CD4-positive, alpha-beta T cell treated with Interleukin-6 for 4 hours (primary cell): ENCODE data around the gene LARP4B.

Experiments
- DNase-seq: peaks from one replicate; pipeline ENCODE4 v3.0.0-alpha.2; 2020; ENCODE audit warnings: mixed read lengths

The LARP4B gene

DNA sequence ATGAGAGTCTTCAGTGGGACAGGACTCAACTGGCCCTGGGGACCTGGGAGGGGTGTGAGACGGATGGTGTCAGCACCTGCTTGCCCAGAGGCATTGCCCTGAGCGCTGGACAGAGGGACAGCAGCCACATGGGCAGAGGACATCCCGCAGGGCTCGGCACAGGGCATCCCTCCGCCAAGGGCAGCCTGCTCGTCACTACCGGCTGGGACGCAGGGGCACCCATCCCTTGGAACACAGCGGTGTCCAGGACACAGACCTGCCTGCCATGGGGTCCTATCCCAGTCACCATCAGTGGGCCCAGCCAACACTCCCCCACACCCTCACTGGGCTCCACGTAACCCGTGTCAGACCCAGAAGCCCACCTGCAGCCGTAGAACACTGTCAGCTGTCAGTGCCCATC lies 109.3 kb downstream of the LARP4B start:
- DNase-seq, result no peak

GRCh38 chr10:821322-821721 lies 110.2 kb downstream of the LARP4B start:
- no peak for DNase-seq

DNA sequence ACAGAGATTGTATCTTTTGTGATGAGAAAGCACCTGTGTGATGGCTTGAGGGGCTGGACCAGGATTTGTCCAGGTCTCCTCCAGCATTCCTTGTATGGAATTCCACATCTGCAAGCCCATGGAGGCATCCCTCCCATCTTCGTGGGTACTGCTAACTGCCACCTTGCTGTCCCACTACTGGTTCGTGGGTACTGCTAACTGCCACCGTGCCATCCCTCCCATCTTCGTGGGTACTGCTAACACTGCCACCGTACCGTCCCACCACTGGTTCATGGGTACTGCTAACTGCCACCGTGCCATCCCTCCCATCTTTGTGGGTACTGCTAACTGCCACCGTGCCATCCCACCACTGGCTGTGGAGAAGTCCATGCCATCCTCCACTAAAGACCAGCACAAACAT lies 111.7 kb downstream of the LARP4B start:
- DNase-seq, result no peak

DNA sequence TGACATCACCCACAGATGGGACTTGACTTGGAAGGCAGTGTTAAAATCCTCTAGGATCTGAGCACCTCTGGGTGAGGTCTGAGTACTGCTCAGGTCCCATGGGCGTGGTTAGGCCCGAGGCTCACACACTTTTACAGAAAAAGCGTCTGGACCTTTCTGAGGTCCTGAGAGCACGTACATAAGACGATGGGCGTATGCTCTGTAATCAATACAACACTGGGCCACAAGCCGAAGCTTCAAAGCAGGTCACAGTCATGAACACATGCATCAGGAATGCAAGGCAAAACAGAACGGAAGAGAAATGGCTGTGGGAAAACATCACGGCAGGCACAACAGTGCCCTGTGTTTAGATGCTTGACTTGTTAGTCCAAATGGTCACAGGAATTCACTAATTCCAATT lies 112.2 kb downstream of the LARP4B start:
- no peak for DNase-seq

DNA sequence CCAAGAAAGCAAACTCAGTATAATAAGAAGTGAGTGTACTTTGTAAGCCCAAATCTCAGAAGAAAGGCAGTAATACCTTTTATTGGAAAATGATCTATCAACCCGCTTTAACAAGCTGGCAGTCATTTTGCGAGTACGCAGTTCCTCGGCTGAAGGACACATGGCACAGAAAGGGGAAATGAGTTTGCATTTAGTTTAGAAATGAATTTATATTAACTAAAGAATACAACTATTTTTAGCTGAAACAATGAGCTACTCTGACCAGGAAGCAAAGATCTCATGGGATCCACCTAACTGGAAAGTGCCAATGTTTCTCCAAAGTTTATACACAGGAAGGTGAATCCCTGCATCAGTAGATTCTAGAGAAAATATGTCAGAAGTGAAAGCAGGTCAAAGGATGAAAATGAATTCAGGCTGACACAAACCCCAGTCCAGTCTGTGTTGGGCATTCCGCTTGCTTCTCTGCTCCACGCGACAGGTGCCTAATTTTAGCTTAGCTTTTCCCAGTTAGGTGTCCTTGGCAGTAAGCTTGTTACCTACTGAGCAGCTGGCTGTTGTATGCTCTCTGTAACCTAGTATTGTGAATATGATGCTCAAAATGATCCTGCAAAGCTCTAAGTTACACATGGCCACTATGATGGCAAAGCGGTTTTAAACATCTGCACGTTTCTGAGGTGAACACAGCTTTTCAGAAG lies 112.8 kb downstream of the LARP4B start:
- DNase-seq, result no peak

DNA sequence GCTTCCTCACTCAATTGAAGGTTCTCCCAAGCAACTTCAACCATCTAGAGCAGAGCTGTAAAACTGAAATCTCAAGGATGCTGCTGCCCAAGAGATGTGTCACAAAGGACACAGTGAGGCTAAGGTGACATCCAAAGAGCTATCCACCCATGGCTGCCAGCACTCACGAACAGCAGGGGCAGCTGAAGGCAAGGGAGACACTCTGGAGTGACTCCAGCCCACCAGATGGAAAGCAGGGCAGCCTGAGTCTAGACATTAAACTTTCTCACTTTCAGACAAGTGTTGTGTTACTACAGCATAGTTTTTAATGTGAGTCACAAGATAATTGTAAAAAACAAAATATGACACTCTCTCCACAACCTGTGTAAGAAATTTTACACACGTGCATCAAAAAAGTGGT lies 113.5 kb downstream of the LARP4B start:
- no peak for DNase-seq

DNA sequence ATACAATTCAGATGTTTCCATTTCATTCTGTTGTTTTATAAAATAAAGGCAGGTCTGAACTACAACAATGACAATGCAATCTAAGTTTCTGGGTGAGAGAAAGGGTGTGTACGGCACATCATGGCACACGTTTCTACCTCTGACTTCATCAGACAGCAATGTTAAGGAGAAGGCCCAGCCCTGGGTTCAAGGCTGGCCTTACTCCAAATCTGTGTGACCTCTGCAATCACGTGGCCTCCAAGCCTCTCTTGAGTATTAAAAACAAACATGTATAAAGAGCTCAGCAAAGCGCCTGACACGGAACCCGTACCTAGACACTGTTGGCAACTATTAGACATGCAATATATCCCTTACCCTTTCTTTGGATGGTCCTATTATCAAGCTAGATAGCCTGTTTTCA lies 114.1 kb downstream of the LARP4B start:
- DNase-seq, result no peak

DNA sequence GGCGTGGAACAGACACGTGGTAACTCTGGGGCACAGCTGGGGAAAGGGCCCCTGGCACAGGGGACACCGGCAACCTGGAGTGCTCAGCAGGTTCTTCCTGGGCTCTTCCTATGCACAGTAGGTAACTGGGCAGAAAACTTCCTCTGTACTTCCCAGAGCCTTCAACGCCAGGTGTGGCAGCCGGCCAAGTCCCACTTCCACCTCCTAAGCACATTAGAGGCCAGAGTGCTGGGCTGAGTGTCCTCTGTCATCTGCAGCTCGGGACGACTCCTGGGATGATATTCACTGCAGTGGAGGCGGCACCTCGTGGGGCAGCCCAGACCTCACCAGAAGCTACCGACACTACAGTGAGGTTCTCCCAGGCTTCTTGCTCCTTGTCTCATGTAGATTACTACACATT lies 114.5 kb downstream of the LARP4B start:
- no peak for DNase-seq

DNA sequence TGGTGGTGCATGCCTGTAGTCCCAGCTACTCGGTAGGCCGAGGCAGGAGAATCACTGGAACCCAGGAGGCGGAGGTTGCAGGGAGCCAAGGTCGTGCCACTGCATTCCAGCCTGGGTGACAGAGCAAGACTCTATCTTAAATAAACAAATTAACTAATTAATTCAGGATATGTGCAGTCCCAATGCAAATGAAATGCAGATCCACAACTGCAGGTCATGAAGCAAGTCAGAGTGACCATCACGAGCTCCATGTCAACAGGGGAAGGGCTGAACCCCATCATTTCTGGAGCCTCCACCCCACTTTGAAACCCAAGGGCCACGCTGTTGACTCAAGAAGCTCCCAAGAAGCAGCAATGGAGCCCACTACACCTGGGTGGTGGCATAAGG lies 115.4 kb downstream of the LARP4B start:
- no peak for DNase-seq

DNA sequence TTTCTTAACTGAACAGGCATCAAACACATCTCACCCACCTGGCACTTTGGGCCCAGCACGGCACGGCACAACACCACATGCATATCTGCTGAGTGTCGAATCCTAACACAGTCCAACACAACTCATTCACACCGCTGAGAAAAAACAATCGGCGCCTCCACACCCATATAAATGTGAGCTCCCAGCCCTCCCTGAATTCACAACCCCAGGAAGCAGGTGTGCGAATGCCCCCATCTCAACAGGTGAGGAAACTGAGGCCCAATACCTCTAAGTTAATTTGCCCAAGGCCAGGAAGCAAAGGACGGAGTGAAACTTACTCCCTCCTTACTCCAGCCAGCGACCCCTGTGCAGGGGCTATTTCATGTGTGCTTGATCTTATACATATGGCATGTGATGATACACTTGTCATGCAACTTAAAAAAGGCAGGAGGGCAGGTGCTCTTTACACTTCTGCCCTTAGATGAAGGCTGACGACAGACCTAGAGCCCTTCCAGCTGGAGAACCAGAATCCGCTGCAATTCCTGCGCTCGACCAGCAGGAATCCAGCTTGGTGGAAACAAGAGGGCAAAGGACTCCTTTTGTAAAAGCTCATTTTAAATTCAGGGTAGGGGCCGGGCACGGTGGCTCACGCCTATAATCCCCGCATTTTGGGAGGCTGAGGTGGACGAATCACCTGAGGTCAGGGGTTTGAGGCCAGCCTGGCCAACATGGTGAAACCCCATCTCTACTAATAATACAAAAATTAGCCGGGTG lies 116.0 kb downstream of the LARP4B start:
- DNase-seq, result no peak

DNA sequence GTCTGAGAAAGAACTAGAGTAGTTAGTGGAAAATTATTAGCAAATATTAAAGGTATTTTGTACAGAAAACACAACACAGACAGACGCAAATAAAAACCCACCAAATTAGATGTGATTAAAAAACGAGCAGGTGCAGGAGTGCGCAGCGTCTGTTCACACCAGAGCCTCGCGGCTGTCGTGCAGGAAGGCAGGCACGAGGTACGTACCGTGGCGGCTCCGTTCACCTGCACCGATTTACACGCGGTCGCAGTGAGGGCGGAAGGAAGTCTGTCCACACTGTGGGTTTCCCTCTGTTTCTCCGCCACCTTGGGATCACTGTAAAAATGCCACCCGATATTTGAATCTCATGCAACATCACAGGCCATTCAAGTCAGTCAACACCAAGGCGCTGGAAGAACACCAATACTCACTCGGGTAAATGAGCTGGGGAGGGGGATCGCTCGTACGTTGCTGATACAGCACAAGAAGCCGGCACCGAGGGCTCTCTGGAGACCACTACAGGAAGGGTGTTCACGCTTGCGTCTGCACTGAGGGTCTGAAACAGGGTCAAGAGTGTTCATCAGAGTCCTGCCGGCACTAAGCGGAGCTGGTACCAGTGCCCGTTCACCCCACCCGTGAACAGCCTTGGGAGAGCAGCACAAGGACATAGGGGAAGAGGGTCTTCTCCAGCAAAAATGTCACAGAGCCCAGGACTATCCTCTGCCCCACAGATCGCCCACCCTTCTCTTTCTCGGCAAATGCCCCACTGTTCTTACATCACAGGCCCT lies 116.8 kb downstream of the LARP4B start:
- no peak for DNase-seq

DNA sequence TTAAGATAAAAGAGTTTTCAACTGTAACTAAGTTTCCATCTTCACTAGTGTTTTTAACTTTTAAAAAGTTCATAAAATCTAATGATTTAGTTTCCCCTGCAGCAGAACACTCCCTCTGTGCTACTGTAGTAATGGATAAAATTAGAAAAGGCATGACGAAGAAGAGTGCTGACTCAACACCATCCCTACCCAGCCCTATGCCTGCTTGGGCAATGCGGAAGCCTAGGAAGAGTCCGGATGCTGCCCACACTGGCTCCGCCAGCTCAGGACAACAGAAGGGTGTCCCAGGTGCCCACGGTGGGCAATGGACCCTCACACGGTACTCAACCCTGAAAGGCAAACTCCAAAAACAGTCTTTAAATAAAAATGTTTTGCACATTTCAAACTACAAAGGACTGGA lies 118.2 kb downstream of the LARP4B start:
- no peak for DNase-seq

DNA sequence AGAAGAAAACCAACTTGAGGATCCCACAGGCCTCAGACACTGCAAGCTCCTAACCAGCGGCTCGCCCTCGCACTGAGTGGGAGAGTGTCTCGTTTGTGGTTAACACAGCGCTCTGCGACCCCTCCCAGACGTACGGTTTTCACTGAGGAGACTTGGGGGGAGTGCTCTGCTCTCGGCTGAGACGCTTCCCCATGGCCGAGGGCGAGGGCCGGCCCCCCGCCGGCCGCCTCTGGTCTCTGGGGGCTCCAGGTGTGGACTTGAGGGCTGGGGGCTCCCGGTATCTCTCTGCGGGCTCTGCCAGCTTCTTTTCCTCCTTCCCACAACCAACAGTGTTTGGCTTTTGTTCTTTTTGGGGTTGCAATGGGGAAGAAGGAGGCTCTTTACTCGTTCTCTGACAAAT lies 118.7 kb downstream of the LARP4B start:
- no peak for DNase-seq

DNA sequence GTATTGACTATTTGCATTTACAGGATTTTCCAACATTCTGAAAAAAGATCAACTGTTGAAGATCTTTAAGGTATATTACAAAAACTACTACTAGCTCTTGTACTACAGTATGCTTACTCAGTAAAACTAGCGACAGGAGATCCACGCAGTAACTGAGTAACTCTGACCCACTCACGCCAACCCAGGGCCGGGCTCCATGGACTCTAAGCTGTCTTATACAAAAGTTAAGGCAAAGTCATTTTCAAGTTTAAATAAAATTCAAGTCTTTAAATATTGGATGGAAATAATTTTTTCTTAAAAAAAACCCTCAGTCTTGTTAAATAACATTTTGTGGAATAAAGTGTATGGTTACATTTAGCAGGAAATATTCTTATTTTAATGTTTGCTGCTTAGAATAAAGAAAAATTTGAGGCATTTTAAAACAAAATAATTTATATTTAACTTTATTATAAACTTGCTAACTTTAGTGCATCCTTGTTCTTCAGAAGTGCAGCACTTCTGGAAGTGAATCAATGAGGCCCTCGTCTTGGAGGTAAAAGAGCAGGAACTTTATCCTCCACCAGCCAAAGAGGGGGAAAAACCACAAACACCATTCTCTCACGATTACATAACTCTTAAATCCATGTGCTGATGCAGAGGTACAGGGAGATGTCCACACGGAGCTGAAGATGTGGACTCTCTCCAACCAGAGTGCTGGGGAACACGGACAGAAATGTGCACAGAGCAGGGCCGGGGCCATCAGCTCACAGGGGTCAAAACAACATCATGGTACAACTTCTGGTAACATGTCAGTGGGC lies 119.9 kb downstream of the LARP4B start:
- no peak for DNase-seq

DNA sequence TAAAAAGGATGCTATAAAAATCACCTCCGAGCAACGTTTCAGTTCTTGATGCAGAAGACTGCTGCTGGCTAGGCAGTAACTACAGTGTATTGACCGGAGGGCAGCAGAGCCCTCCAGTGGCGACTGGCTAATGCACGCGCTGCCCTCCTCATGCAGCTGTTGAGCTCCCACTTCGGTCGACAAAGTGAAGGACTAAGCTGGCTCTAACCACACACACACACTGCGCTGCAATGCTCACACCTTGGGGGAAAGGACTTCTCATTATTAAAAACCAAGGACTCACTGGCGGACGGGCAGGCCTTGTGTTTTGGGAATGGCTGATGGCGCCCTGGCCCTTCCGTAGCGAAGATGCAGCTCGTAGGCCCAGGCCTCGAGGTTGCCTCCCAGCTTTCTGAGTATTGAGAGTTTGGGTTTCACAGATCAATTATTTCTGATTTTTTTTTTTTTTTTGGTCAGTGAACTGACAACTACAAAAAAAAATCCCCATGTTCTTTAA lies 121.1 kb downstream of the LARP4B start:
- no peak for DNase-seq

GRCh38 chr10:809671-810350 lies 121.7 kb downstream of the LARP4B start:
- no peak for DNase-seq

- DNase-seq, result no peak
These were observed 123.5 kb downstream of the LARP4B start for GRCh38 chr10:807958-808353.

DNA sequence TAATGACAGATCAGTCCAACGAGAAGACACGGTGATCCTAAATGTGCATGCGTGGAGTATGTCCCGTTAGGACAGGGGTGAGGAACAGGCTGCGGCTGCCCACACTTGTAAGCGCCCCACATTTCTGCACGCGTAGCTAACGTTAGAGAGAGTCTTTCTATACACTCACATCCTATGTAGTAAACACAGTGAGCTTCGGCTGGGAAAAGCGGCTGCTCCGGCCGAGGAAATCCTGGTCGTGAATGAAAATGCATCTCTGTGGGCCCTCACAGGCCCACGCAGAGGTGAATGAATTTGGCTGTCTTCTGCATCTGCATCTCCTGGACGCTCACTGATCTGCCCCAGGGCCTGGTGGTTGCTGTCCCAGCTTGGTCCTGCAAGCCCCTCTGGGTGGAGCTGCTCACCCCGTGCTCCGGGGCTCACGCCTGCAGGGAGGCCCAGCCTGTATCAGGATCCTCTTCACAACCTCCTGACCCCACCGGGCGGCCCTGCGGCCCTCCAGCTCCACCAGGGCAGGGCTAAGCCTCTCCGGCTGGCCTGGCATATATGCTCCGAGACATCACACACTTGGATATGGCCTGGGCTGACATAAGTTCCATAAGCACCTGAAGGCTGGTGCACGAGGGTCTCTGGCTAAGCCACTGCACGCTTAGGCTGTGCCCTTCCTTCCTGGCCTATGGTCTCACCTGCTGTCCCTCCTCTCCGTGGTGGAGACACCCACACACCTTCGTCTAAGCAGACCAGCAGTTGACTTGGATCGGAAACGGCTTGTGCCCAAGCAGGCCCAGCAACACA lies 124.1 kb downstream of the LARP4B start:
- no peak for DNase-seq

DNA sequence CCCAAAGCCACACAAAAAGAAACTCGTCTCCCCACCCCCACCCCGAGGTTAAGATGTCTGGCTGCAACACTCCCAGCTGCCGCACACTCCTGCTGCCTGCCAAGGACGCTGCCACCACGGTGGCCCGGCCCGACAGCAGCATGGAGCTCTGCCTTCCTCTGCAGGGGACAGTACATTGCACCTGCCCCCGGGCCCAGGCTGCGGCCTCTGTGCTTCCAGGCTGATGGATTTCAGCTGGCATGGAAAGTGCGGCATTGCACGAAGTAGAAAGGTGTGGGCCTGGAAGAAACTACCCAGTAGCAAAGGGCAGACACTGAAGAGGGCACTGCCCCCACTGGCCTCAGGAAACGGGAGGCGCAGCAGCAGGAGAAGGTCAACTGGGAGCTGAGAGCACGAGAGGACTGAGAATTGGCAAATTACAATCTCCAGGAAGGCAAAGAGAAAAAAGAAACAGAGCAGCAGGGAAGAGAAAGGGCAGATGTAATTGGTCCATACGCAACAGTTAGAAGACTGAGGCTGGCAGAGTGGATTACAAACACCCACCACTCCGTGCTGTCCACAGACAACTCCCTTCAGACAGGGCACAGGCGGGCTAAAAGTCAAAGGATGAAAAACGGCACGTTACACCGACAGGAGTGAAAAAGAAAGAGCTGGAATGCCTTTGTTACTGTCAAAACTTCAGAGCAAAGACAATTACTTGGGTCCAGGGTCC lies 124.9 kb downstream of the LARP4B start:
- DNase-seq, result no peak

DNA sequence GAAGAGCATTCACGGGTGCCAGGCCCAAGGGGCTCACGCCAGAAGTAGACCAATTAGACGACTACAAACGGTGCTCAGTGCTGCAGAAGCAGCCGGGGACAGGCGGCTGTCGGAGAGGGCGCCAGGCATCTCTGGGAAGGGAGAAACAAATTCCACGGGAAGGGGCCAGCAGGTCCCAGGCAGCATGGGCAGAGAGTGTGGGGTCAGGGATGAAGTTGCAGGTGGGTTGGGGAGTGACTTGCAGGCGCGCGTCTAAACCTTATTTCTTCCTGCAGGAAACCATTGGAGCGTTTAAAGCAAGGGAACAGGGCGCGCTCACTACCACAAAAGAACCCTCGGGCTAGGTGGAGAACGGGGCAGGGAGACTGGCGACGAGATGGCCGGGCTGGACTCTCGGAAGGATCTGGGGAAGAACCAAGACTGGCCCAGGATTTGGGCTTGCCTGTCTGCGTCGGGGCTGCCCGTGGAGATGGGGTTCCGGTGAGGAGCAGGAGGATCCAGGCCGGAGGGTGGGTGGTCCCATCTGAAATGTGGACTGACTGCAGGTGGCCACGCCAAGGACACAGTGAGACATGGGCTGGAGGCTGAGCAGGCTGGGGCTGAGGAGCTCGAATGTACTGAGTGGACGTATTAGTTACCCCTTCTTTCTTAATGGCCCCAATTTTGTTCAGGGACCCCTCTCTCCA lies 125.7 kb downstream of the LARP4B start:
- no peak for DNase-seq
